Activated naive CD4-positive, alpha-beta T cell (primary cell): Measurements from ENCODE around the gene MEI4.
"Not testable (repeated sequence)": the region's sequence is repeated elsewhere in the genome, so short reads cannot be mapped to it uniquely, and the experiment has no call there.

ENCODE experiments used
- DNase-seq, 4 experiments: peaks; one replicate each; lab custom pipeline; 2025; lab: John Stamatoyannopoulos, UW

MEI4 gene

DNA sequence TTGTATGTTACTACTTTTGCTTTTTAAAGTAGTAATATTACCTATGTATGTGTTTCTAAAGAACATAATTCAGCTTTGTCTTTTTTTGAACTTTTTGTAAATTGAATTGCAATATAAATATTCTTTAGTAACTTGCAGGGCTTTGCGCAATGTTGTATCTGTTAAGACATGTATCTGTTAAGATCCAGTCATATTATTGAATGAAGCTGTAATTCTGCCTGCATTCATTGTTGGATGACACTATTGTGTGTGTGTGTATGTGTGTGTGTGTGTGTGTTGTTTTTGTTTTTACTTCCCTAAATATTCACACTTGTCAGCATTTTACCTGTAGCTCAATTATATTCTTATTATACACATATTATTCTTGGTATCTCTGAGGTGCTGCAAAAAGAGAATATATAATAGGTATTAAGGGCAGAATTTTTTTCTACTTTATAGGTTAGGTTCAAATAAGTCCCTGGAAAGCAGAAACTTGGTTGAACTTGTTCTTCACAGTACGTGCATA lies 164.0 kb downstream of the MEI4 start:
- no peak for DNase-seq

DNA sequence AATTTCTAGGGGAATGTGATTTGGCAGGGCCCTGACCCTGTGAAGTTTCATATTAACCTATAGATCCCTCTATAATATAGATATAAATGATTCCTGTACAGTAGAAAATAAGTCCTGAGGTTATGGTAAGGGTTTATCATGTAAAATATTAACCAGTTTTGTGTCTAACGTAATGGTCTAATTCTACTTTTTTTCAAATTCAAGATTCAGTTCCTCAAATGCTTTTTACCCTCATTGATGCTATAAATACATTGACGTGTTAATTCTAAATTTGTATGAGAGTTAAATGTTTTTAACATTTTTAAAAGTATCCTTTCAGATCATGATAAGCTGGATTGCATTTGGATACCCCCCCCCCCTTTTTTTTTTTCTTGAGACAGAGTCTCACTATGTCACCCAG lies 169.4 kb downstream of the MEI4 start:
- DNase-seq: no peak

DNA sequence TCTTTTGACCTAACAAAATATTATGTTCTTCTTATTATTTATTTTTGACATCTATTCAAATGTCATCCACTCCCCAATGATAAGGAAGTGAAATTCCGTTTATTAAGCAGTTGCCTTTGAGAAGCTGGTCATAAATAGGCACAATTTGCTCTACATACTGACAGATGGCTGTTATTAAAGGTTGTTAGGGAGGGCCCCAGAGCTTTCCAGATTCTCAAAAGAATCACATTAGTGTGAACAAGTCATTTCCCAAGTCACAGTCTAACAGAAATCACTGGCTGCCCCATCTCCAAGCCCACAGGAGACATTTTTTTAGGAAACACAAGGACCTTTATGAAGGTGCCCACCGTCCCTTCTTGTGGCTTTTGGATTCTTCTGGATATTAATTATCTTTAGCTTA lies 172.4 kb downstream of the MEI4 start:
- DNase-seq: no peak

DNA sequence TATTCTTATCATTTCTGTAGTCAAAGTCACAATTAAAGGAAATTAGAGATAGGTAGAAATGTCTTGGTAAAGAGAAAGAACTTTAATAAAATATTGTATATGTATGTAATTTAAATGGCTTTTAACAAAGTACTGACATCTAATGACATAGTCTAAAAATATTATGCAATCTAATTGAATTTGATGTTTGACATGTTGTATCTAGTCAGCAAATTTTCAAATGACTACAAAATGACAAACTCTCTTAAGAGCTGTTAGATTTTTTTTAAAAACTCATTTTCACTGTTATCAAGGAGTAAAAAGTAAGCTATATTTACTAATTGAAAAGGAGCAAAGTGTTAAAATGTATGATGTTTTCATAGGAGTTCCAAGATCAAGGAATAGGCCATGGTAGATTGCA lies 176.9 kb downstream of the MEI4 start:
- no peak for DNase-seq

DNA sequence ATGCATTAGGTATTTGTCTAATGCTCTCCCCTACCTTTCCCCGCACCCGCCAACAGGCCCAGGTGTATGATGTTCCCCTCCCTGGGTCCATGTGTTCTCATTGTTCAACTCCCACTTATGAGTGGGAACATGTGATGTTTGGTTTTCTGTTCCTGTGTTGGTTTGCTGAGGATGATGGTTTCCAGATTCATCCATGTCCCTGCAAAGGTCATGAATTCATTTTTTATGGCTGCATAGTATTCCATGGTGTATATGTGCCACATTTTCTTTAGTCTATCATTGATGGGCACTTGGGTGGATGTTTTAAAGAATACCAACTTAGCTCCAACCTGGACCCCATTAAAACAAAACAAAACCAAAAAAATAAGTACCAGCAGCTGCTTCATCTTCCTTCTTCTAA lies 180.9 kb downstream of the MEI4 start:
- DNase-seq: not testable (repeated sequence)

DNA sequence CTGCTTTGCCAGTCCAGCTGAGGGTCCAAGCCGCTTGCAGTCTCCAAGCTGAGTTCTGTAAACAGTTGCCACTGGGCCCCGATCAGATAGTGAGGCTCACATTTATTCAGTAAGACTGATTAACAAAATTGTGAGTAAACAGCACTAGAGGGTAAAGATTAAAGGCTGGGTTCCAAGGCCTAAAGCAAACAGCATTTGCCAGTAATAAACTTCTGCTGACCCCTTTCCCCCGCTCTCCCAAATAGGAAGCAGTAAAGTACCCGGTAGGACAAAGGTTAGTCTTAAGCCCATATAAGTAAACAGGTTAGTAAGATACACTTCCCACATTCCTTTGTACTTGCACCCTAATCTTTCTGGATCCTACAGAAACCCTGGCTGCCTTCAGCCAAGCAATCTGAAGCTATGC lies 181.8 kb downstream of the MEI4 start:
- no peak for DNase-seq

DNA sequence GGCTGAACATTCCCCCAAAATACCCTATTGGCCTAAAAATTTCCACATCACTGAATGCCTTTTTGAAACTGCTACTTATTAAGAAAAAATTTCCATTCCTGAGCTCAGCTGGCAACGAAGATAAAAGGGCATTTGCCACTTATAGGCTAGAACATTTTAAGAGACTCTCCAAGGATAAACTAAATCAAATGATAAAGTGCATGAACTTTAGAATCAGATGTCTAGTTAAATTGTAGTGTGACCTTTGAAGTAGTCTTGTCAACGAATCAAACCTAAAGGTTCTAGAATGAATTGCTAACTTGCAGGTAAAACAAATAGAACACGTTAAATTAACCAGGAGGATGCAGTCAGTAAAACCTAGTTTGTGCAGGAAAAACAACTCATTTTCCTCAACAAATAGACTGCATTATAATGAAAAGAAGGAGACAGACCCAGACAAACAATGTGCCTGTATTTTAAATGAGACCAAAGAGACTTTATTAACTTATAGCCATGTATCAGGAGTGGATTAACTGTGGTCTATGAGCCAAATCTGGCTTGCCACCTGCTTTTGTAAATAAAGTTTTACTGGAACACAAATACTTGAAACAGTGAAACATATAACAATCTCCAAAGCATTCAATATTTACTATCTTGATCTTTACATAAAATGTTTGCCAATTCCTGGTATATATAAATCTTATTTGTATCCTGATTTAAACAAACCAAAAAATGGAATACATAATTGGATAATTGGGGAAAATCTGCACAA lies 184.4 kb downstream of the MEI4 start:
- DNase-seq: no peak

DNA sequence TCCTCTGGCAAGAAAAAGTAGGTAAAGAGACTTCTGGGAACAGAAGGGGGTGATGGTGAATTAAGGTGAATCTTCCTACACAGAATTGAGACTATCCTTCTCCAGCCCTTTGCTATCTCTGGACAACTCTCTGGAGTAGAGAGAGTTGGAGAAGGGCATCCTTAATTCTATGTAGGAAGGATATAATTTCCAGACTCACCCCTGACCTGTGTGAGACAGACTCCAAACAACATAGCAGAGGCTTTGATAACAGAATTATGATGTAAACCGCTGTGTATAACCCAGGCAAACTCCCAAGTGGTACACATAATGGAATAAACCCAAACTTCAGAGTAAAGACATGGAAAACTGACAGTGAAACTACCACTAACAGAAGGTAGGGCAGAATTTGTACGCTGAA lies 186.5 kb downstream of the MEI4 start:
- DNase-seq: no peak

DNA sequence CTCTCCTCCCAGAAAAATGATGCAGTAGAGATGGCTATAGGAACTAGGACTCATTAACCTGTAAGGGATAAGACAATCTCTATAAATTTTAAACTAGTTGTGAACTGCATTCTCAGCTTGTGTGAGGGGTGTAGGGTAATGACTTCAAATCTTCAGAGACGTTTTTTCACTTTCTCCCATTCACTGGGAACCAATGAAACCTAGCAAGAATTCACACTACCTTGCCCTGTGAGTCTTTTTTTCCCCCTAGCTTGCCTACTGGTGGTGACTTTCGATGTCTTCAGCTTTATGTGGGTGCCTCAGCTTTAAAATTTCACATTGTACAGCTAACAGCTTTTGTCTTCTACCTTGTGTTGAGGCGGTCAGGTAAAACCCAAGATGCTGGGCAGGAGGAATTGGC lies 192.0 kb downstream of the MEI4 start:
- DNase-seq: no peak

DNA sequence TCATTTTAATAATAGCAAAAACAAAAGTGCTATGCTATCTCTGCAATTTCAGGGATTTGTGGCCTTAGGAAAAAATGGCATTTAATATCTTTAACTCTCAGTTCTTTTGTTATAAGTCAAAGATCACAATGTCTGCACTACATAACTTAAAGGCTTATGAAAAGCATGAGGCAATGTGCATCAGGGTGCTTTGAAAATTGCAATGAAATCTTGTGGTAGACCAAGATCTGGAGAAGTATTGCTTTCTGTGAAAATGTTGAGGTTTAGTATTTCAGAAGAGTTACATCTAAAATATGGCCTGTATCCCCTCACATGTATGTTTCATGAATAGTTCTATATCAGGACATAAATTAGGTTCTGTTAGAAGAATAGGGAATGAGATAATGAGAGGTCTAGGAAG lies 200.6 kb downstream of the MEI4 start:
- no peak for DNase-seq

DNA sequence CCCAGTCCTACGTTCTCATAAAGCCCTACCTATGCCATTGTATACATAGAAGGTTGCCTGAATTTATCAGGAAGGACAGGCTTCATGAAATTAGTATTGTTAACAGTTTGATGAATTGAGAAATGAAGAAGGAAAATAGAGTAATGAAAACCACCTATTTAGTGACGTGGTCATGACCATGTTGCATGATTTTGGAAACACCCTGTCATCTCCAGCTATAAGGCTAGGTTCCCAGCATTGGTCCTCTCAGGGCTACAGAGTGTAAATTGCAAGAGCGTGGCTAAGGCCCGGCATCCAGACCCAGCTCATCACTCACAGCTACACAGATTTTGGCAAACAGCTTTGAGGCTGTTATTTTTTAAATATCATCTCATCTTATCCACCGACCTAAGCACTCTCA lies 203.6 kb downstream of the MEI4 start:
- no peak for DNase-seq

DNA sequence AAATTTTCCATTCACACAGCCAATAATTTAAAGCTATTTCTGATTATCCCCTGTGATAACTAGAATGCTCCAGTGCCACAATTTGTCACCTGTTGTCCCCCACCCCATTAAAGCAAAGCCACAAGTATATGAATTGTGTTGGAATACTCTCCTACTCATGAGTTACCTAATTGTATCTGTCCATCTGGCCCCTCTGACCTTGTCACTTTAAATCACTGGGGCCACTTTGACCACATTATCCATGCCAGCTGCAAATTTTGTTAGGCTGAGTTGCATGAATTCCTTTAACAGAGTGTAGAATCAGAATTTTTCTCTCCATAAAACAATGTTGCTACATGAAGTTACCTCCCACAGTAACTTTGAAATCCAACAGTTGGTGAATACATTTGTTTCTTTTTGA lies 204.6 kb downstream of the MEI4 start:
- no peak for DNase-seq

DNA sequence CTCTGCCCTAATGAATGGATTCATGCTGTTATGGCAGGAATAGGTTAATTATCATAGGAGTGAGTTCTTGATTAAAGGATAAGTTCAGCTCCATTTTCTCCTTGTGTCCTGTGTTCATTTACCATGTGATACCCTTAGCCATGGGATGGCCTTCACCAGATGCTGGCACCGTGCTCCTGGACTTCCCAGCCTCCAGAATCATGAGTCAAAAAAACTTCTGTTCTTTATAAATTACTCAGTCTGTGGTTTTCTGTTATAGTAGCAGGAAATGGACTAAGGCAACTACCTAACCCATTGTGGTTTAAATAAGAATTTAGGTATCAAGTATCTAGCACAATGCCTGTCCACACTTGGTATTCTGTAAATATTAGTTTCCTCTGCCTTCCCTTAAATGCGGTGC lies 223.5 kb downstream of the MEI4 start:
- DNase-seq: no peak

DNA sequence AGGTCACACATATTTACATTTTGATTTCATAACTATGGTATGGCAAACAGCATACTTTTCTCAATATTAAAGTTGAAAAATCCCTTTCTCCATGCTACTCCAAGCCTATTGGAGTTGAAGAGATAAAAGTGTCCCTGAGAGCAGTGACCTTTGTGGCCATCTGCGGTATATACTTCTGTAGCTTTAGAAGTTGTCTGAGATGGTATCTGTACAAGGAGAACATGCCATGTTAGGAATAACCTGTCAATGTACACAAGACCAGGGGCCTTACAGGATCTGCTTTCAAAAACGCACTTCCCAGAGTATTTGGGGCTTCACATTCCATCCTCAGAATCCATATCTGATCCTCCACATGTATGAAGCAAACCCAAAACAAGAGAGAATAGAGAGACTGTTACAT lies 226.7 kb downstream of the MEI4 start:
- DNase-seq: no peak

DNA sequence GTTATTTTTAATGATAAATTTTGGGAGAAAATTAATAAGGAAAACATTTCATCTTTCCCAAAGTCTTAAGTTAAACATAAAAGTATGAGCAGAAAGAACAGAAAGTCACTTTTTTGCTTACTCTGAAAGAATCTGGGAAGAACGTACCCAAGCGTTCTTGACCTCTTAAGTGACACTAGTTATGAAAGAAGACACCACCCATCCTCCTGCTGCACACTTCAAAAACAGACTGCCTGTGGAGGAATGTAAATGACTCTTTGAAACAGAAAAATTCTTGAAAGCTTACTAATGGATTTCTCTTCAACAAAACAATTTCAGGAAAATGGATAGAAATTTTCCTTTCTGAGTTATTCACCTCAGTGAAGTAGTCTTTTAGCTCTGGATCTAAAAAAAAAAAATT lies 227.7 kb downstream of the MEI4 start:
- no peak for DNase-seq

DNA sequence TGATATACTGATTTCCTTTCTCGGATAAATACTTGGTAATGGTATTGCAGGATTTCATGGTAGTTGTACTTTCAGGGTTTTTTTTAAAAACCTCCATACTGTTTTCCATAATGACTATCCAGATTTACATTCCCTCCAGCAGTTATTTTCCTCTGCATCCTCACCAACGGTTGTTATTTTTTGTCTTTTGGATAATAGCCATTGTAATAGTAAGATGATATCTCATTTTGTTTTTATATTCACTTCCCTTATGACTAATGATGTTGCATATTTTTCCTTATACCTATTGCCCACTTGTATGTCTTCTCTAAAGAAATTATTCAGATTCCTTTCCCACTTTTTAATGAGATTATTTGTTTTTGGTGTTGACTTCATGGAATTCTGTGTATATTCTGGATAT lies 231.0 kb downstream of the MEI4 start:
- DNase-seq: no peak

DNA sequence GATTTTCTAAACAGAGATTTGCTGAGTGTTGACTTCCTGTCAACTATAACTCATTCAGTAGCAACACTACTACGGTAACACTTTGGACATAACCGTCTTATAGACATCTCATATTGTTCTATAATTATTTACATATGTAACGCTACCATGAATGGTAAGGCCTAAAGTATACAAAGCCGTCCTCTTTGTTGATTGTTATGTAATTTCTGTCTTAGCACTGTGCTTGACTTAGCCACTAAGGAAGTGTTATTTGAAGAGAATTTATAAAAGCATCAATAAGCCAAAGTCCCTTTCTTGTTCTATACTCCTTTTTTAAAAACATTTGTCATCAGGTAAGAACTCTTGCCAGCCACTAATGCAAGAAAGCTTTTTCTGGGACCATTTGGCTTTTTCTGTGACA lies 240.6 kb downstream of the MEI4 start:
- DNase-seq: no peak

DNA sequence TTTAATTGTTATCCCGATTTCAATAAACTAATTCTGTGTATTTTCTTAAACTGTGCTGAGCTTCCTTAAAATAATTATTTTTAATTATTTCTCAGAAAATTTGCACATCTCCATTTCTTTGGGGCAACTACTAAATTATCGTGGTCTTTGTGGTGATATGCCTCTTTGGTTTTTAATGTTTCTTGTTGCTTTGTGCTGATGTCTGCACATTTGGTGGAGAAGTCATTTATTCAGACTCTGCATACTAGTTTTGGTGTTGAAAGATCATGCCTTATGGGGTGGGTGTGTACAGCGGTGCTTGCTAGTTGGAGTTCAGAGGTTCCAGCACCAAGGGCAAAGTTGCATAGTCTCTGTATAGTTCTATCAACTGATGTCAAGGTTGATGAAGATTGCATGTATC lies 253.2 kb downstream of the MEI4 start:
- DNase-seq: no peak

DNA sequence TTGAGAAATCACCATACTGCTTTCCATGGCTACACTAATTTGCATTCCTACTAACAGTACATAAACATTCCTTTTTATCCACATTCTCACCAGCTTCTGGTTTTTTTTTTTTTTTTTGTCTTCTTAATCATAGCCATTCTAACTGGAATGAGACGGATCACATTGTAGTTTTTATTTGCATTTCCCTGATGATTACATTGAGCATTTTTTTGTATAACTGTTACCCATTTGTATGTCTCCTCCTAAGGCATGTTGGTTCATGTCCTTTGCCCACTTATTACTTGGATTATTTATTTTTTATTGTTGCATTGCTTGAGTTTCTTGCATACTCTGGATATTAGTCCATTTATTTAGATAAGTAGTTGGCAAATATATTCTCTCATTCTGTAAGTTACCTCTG lies 258.0 kb downstream of the MEI4 start:
- DNase-seq: no peak

DNA sequence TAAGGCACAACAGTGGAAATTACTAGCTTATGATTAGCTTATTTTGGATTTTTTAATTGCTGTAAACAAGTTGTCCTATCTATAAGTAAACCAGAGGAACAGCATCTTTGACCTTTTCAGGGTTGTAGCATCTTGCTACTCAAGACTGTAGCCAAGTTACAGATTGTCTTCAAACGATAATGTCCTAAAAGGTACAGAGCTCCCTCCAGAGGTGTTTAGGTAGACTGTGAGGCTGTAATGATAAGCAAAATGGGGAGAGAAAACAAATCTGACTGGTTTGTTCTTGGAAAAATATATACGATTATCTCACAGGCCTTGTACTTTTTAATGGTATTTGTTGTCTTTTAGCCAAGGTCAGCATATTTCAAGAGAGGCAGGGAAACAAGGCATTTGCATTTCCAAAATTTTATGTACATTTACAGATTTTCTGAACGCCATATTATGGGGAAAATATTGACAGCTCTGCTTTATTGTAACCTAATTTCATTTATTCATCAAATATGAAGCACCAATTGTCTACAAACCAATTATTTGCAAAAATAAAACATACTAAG lies 273.4 kb downstream of the MEI4 start:
- DNase-seq: no peak

DNA sequence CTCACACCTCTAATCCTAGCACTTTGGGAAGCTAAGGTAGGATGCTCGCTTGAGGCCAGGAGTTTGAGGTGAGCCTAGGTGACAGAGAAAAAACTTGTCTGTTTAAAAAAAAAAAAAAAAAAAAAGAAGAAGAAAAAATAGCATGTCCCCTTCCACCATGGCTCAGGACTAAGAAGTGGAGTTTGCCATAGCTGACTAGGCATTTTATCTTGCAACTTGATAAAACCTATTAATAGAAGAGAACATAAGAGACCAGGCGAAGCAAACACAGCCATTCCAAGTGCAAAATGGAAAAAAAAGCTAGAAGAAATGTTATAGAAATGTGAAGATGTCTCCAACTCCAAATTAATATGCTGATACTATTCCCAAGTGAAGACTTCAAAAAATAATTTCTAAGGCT lies 277.5 kb downstream of the MEI4 start:
- no peak for DNase-seq

DNA sequence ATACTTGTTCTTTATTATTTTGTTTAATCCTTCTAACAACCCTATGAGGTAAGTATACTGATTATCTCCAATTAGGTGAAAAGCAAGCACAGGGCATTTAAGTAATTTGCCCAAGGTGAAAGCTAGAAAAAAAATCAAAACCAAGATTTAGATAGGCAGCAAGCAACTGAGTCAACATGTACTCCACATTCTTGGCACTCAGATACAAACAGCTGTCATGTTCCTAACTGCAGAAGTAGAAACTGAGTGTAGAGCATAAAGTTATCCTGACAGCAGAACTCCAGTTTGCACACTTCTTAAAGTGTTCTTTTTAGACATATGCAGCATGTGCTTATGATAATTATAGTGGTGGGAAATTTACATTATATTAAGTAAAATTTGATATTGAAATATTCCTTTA lies 278.1 kb downstream of the MEI4 start:
- no peak for DNase-seq

DNA sequence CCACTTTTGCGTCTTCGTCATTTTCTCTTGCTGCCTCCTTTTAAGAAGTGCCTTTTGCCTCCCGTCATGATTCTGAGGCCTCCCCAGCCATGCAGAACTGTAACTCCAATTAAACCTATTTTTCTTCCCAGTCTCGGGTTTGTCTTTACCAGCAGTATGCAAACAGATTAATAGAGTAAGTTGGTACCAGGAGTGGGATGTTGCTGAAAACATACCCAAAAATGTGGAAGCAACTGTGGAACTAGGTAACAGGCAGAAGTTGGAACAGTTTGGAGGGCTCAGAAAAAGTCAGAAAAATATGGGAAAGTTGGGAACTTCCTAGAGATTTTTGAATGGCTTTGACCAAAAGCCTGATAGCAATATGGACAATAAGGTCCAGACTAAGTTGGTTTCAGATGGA lies 309.2 kb downstream of the MEI4 start:
- no peak for DNase-seq

DNA sequence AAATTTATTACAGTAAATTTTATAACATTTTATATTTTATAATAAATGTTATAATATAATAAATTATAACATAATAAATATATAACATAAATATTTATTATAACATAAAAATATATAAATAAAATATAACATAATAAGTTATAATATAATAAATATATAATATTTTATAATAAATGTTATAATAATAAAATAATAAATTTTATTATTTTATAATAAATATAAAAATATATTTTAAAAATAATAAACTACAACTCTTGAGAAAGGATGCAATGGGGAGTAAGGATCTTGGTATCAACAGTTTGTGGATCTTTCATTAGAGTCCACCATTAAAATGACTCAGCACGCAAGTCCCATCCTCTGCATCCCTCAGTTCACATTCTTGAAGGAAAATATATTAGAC lies 312.6 kb downstream of the MEI4 start:
- no peak for DNase-seq
